GM18502 (cell line): Measurements from ENCODE around the gene CHST1.

Source experiments
- ATAC-seq: cut with Tn5 transposase; IDR thresholded peaks from one replicate; pipeline ENCODE4 v1.9.1; 2021; ENCODE audit warnings: mild to moderate bottlenecking; ENCODE audit not compliant: unreplicated experiment, poor library complexity

Gene CHST1

DNA sequence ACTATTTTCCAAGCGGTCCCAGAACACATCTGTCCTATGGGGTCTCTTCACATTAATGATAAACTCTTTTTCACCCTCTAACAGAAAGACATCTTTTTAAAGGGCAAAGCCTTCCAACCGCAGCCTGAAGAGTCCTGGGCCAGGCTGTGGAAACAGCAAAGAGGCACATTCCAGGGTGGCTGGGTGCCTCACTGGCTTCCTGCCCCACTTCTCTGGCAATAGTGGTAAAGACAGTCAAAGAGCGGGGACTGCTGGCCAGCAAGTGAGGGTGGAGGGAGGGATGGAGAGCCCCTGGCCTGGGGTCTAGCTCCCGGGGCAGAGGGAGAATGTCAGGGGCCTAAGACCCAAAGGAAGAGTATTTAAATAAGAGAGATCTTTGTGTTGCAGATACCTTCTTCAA lies 10.2 kb upstream of the CHST1 start:
- no peak for ATAC-seq

GRCh38 chr11:45674481-45675190 lies 9.2 kb upstream of the CHST1 start:
- no peak for ATAC-seq

- no peak for ATAC-seq
These were observed 8.0 kb upstream of the CHST1 start for GRCh38 chr11:45673441-45673840.

- no peak for ATAC-seq
These were observed 7.2 kb upstream of the CHST1 start for GRCh38 chr11:45672593-45672992.

- ATAC-seq, result no peak
These were observed 6.1 kb upstream of the CHST1 start for GRCh38 chr11:45671246-45672171.

DNA sequence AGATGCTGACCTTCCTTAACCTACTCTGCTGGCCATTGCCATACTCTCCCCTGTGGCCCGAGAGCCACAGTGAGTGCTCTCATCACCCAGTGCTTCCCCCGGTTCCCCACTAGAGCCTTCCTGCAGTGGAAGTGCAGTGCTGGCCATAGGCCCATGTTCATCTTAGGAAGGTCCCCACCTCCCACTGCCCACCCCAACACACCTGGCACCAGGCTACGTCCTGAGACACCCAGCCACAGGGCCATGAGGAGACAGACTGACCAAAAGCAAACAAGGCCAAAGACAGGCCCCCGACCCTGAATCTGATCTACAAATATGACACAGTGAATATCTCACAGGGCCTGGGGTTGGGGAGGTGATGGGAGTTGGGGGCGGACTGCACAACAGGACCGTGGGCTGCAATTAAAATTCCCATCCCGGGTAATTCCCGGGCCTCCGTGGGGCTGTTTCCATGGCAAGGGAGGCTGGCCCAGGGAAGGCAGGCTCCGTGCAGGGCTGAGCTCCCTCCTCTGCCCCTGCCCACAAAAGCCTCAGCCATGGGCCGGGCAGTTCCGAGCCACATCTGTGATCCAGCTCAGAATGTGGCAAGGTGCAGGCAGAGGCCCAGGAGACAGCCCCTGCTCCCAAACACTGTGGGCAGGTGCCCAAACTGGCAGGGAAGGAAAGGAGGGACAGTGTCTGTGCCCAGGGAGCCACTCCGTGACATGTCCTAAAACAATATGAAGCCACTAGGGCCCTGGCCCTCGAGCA lies 5.1 kb upstream of the CHST1 start:
- no peak for ATAC-seq

DNA sequence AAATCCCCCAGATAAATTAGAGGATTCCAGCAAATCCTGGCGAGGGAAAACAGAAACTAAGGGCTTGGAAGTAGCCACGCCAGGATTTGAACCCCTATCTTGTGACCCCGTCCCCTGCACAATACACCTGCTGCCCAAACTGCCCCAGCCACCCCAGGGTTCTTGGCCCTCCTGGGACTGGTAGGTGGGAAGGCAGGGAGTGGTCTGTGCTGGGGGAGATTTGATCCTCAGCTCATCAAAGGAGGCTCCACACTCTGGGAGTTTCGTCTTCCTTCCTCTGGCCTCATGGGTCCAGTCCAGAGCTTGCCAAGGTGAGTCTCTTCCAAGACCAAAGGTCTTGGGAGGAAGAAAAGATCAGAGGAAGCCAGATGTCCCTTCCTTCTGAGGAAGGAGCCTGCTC lies 4.5 kb upstream of the CHST1 start:
- ATAC-seq, result no peak

GRCh38 chr11:45669146-45669545 lies 3.7 kb upstream of the CHST1 start:
- no peak for ATAC-seq

- no peak for ATAC-seq
These were observed 2.7 kb upstream of the CHST1 start for GRCh38 chr11:45667929-45668680.

DNA sequence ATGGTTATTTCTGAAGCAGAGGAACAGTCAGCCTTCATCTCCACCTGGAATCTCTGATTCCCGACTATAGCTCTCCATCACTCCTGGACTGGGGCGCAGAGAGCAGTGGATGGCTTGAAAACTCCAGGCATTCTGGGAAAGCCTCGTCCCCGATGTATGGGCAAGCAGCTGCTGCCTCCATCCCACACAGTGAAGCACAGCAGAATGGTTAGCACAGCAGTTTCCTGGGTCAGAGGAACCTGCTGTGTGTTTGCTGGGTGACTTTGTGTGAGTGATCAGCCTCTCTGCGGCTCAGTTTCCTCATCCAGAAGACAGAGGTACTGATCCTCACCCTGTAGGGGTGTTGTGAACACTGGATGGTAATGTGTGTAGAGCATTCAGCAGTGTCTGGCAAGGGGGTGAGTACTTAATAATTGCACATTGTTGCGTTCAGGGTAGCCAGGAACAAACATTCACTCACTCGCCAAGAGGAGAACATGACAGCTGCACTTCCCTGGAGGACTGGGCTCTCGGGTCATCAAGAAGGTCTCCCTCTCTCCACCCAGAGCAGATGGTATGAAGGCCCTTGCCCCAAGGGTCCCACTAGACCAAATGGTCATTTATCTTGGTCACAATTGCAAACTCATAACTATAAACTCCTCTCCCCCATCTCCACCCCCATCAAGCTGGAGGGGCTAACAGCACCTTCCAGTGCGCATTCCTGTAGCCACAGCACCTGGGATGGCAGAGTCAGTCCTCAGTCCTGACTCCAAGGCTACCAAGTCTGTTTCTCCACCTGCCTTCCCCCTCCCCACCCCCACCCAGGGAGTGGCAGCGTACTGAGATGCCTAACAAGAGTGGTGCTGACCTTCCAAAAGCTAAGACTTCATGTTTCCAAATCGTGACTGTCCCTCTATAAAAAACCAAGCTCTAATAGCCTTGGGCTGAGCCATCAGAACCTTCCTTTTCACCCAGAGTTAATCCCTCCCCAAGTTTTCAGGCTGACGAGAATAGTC lies 1.5 kb upstream of the CHST1 start:
- no peak for ATAC-seq

- ATAC-seq, result no peak
These were observed 668 bp upstream of the CHST1 start for GRCh38 chr11:45665933-45666647.

DNA sequence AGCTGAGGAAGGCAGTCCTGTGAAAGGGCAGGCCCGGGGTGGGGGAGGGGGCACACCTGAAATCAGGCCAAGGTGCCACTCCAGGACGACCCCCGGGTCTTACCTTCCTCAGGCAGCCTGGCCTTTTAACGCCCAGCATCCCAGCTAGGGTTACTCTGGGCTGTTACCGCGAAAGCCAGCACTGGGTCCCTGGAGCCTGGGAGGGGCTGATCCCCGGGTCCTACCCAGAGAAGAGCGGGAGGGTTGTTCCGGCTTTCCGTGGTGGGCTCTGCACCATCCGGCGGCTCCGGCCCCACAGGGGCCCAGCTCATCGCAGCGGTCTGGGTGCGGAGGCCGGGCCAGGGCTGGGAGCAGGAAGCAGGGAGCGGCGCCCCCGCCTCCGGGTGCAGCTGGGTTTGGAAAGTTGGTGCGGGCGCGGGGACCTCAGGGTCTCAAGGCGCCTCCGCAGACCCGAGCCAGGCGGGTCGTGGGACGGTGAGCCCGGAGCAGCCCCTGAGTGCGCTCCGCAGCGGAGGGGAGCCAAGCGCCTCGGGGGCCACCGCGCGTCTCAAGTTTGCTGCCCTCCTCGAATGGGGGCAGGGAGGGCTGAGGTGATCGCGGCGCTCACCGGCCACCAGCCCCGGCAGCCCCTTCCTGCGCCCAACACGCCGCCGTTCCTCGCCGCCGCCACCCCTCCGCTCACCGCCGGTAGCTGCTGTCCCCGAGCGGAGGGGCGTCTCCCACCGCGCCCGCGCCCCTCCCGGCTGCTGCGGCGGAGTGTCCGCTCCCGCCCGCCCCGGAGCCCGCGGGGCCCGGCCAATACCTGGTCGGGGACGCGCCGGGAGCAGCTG lies 831 bp downstream of the CHST1 start:
- ATAC-seq, result no peak

DNA sequence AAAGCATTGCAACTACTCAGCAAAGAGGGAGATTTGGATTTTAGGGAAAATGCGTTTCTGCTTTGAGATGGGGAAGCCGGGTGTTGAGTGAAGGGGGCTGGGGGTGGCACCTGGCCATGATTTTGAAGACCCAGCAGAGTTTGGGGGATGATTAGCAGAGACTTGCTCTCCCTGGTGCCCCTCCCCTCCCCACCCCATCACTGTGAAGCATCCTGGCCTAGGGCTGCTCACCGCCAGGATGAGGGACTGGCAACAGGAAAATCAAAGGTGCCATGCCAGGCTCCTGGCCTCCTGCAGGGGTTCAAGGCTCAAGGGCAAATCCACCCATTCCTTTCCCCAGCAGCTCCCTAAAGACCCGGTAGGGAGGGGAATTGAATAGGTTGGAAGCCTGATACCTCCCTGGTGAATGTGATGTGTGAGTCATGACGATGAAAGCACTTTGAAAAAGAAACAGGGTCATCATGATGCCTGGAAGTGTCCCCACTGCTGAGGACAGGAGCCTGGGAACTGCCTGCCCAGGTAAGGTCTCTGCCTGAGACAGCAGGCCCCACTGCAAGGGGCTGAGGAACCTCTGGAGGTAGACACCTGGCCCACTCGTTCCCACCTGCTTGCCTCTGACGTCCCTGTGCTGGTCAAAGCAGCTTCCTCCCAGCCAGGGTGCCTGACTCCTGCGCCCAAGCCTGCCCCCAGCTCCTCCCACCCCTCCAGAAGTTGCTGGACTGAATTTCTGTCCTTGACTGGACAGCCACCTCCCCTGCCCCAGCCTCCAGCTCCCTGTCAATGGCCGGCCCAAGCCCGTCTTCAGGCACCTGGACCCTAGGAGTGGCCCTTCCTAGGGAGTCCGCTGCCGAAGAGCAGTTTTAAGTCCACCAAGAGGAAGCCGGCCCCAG lies 1.7 kb downstream of the CHST1 start:
- no peak for ATAC-seq

DNA sequence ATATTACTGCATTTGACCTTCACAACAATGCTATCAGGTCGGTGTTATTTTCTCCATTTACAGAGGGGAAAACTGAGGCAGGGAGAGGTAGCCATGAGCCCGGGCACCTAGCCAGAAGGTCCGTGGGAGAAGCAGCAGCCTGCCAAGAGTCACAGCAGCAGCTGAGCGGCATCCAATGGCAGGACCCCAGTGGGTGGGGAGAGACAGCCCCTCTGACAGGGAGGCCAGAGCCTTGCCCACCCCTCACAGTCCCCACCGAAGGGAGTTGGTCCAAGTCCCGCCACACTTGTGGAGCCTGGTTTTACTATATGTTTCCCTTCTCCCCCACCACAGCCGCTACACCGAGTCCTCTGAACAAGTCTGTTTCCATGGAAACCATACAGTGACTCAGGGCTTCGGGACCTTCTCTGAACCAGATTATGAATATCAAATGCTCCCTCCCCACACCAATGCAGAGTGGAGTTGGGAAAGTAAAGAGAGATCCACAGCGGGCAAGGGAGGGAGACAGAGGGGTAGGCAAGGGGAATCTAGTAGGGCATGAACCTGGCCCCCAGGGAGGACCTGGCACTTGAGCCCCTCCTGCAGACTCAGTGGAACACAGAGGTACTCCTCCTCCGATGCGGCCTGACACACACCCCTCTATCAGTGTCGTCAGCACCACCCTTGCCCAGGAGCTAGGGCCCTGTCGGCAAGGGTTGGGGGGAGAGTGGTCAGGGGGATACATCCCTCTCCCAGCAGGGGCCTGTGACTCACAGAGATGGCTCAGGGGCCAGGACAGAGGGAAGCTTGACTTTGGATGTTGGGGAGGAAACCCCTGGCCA lies 2.5 kb downstream of the CHST1 start:
- no peak for ATAC-seq

GRCh38 chr11:45662096-45662664 lies 3.2 kb downstream of the CHST1 start:
- ATAC-seq, result no peak
